Measurements from ENCODE around the gene LEP. TPM values are rescaled to one million over a fixed set of nuclear protein-coding genes. Genes with fewer than 3 reads are reported as not detected.

Gene LEP
- total and polyA plus RNA-seq, 2 experiments from 2014 or later = not detected

DNA sequence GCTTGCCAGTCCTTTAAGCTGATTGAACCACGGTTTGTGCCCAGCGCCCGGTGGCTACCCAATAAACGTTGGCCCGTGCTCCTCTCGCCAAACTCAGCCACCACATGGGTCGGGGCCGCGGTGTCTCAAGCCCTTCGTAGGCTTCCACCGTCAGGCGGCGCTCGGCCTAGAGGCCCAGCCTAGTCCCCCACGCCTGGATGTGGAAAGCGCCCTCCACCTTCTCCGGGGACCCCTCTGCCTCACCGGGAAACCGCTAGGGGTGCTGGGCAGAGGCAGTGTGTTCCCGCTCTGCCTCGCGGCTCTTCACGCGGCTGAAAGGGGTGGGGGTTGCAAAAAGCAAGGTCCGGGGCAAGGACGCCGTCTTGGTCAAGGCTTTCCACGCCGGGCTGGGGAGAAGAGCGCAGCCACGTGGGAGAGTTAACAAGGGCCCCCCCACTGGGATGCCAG, 29.8 kb downstream of the LEP start:
- Histone ChIP-seq H3K9me3 (ENCODE audit: low read depth) (no peaks in the 10 kb centered on the region), H3K4me1 (ENCODE audit: low read depth) (no peaks in the 10 kb centered on the region), H3K27me3 (peaks cover 15% of the 10 kb centered on the region), H3K27ac (no peak overlapping the region), H3K36me3 (no peaks in the 10 kb centered on the region), H3K4me3 (no peak overlapping the region)
- DNase-seq (ENCODE audit: low read depth in 1 of 2, low spot score in 1 of 2) = peak in 1 of 2 donors; percentile 43
- TF ChIP-seq, protein P1, sequence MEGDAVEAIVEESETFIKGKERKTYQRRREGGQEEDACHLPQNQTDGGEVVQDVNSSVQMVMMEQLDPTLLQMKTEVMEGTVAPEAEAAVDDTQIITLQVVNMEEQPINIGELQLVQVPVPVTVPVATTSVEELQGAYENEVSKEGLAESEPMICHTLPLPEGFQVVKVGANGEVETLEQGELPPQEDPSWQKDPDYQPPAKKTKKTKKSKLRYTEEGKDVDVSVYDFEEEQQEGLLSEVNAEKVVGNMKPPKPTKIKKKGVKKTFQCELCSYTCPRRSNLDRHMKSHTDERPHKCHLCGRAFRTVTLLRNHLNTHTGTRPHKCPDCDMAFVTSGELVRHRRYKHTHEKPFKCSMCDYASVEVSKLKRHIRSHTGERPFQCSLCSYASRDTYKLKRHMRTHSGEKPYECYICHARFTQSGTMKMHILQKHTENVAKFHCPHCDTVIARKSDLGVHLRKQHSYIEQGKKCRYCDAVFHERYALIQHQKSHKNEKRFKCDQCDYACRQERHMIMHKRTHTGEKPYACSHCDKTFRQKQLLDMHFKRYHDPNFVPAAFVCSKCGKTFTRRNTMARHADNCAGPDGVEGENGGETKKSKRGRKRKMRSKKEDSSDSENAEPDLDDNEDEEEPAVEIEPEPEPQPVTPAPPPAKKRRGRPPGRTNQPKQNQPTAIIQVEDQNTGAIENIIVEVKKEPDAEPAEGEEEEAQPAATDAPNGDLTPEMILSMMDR (IDR thresholded peaks at IDR 0.05; ENCODE audit: low read depth, low read length) = peak; percentile 53

DNA sequence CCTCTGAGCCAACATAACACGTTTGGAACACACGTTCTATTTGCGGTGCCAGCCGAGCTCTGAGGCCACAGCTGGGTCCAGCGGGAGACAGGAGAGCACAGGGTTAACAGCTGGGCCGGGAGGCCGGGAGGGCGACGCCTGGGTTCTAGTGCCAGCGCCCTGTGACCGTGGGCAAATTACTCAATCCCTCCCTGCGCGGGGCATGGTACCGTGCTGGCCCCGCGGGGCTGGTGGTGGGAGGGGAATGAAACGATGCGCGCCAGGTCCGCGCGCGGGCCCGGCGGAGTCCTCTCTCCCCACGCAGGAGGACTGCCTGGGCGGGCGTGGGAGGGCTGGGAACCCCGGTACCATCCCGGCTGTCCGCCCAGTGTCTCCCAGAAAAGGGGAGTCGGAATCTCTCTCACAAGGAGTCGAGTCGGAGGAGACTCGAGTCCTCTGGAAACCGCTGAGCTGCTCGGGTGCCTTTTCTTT, 30.4 kb downstream of the LEP start:
- no peaks in the 10 kb centered on the region for H3K4me1 ChIP-seq (ENCODE audit: low read depth)
- TF ChIP-seq, protein P1 (IDR thresholded peaks at IDR 0.05; ENCODE audit: low read depth, low read length) = no peak

DNA sequence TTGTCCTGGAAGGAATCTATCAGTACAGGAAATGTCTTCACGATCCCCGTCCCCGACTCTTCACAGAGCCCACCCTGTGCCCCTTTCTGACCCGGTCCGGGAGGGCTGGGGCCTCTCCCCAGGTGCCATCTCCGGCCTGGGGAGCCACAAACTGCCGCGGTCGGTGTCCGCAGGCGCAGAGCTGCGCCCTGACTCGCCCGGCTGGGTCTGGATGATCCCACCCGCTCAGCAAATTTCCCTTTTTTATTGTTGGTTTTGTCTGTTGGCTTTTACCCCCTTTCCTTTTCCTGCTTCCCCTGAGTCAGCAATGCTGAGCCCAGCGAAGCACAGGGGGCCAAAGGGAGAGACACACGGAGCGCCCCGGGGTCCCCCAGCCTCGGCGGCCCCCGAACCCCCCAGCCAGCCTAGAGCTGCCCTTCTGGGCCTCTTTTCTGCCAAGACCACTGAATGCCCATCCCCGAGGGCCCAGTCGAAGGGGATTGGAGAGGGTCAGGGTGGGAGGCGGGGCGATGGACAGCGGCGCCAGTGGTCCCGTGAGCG, 30.9 kb downstream of the LEP start:
- DNase-seq (ENCODE audit: low read depth in 1 of 2, low spot score in 1 of 2) = no peak
- no peak overlapping the region for H3K27ac ChIP-seq
- H3K9me3 ChIP-seq (ENCODE audit: low read depth) = no peaks in the 10 kb centered on the region
- H3K4me1 ChIP-seq (ENCODE audit: low read depth) = no peaks in the 10 kb centered on the region
- no peak overlapping the region for H3K4me3 ChIP-seq
- no peaks in the 10 kb centered on the region for H3K36me3 ChIP-seq
- TF ChIP-seq, protein P1 (IDR thresholded peaks at IDR 0.05; ENCODE audit: low read depth, low read length) = no peak
- peaks cover 15% of the 10 kb centered on the region for H3K27me3 ChIP-seq

More for the DNA sequence above, 30.4 kb downstream of the LEP start:
- no peak overlapping the region for H3K4me3 ChIP-seq
- no peak overlapping the region for H3K27ac ChIP-seq
- DNase-seq (ENCODE audit: low read depth in 1 of 2, low spot score in 1 of 2) = peak in 1 of 2 donors; percentile 16
- H3K27me3 ChIP-seq = peaks cover 15% of the 10 kb centered on the region
- no peaks in the 10 kb centered on the region for H3K36me3 ChIP-seq
- H3K9me3 ChIP-seq (ENCODE audit: low read depth) = no peaks in the 10 kb centered on the region

DNA sequence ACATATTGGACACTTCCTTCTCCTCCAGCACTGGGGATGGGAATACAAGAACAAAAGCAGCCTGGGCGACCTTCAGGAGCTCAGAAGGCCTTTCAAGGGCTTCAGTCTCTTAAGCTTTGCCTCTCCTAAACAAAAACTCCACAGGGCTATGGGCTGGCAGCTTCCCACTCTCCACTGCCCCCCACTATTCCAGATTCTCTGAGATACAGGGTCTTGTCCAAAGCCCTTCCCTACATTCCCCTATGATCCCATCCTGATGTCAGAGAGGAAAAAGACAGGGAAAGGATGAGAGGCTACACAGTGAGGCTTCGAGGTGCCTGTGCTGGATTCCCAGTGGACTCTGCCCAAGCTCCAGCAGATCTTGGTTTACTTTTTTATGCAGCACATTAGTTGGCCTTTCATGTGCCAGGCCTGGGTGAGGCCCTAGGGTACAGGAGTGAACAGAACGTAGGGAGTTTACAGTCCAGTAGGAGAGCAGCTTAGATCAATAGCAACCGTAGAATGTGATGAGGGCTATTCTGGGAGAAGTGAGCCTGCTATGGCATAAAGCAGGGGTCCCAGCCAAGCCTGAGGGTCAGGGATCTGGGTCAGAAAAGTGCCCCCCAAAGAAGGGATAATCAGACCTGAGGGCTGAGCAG, 33.3 kb downstream of the LEP start:
- H3K27me3 ChIP-seq = peaks cover 15% of the 10 kb centered on the region
- TF ChIP-seq, protein P1 (IDR thresholded peaks at IDR 0.05; ENCODE audit: low read depth, low read length) = no peak
- no peak overlapping the region for H3K4me3 ChIP-seq
- no peak for DNase-seq (ENCODE audit: low read depth in 1 of 2, low spot score in 1 of 2)
- no peak overlapping the region for H3K27ac ChIP-seq
- H3K4me1 ChIP-seq (ENCODE audit: low read depth) = no peaks in the 10 kb centered on the region
- no peaks in the 10 kb centered on the region for H3K9me3 ChIP-seq (ENCODE audit: low read depth)
- no peaks in the 10 kb centered on the region for H3K36me3 ChIP-seq

DNA sequence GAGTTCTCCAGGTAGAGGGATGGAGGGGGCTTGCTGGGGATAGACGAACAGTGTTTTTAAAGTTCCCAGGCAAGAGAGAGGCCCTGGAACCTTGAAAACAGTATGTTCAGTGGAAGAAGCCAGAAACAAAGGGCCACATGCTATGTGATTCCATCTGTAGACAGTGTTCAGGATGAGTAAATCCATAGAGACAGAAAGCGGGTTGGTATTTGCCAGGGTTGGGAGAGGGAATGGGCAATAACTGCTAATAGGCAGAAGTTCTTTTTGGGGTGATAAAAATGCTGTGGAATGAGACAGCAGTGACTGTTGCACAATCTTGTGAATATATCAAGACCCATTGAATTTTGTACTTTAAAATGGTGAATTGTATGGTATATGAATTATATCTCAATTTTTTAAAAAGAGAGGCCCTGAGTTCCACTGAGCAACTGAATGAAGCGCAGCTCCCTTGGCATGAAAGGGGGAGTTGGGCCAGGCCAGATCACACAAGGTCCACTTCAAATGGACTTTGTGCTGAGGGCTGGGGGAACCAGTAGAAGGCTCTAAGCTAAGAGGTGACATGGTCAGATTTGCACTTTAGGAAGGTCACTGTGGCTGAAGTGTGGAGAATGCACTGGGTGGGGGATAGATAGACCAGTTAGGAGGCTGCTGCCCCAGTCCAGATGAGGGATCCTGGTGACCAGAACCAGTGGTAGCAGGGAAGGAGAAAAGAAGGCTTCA, 34.0 kb downstream of the LEP start:
- Histone ChIP-seq H3K4me3 (no peak overlapping the region), H3K36me3 (no peaks in the 10 kb centered on the region), H3K9me3 (ENCODE audit: low read depth) (no peaks in the 10 kb centered on the region), H3K27ac (no peak overlapping the region), H3K27me3 (peaks cover 15% of the 10 kb centered on the region), H3K4me1 (ENCODE audit: low read depth) (no peaks in the 10 kb centered on the region)
- DNase-seq (ENCODE audit: low read depth in 1 of 2, low spot score in 1 of 2) = no peak
- TF ChIP-seq, protein P1 (IDR thresholded peaks at IDR 0.05; ENCODE audit: low read depth, low read length) = no peak

All from cardiac muscle cell (in vitro differentiated cells and primary cell).